ENCODE results near the gene PPP2R1B.
"Not testable (repeated sequence)": the region's sequence is repeated elsewhere in the genome, so short reads cannot be mapped to it uniquely, and the experiment has no call there.

DNA sequence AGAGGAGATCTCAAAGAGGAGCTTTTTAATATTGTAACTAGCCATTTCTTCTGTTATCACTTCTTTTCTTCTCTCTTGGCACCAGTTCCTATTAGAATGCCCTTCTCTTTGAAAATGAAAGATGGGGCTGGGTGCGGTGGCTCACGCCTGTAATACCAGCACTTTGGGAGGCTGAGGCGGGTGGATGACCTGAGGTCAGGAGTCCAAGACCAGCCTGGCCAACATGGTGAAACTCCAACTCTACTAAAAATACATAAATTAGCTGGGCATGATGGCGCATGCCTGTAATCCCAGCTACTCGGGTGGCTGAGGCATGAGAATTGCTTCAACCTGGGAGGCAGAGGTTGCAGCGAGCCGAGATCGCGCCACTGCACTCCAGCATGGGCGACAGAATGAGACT, 18.1 kb upstream of the PPP2R1B start:
- TF ChIP-seq, protein P1, sequence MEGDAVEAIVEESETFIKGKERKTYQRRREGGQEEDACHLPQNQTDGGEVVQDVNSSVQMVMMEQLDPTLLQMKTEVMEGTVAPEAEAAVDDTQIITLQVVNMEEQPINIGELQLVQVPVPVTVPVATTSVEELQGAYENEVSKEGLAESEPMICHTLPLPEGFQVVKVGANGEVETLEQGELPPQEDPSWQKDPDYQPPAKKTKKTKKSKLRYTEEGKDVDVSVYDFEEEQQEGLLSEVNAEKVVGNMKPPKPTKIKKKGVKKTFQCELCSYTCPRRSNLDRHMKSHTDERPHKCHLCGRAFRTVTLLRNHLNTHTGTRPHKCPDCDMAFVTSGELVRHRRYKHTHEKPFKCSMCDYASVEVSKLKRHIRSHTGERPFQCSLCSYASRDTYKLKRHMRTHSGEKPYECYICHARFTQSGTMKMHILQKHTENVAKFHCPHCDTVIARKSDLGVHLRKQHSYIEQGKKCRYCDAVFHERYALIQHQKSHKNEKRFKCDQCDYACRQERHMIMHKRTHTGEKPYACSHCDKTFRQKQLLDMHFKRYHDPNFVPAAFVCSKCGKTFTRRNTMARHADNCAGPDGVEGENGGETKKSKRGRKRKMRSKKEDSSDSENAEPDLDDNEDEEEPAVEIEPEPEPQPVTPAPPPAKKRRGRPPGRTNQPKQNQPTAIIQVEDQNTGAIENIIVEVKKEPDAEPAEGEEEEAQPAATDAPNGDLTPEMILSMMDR (IDR thresholded peaks at IDR 0.05; ENCODE audit: insufficient read depth, low read length, poor library complexity, severe bottlenecking) = not testable (repeated sequence)
- TF ChIP-seq EZH2phosphoT487 (conservative IDR thresholded peaks at IDR 0.05; ENCODE audit: low read length) = not testable (repeated sequence)

All from SU-DHL-6 (cell line).